Sigmoid colon (tissue), 7 donors: ENCODE results near the gene CYP3A7. TPM values are rescaled to one million over a fixed set of nuclear protein-coding genes. Genes with fewer than 3 reads are reported as not detected.
"Not testable (repeated sequence)": the region's sequence is repeated elsewhere in the genome, so short reads cannot be mapped to it uniquely, and the experiment has no call there.

Source experiments
- DNase-seq: peaks from one replicate; pipeline ENCODE4 v3.0.0-alpha.2; 2019
- H3K27ac ChIP-seq, 4 donors: fragments of 200-600 bp; sonication (generic); one replicate each; pipeline ENCODE4 v1.5.1; 2016 to 2019; ENCODE audit warnings: mild to moderate bottlenecking in 1 of 4
- H3K27me3 ChIP-seq, 3 donors: fragments of 200-600 bp; sonication (generic); one replicate each; pipeline ENCODE4 v1.5.1; 2019; ENCODE audit warnings: mild to moderate bottlenecking in 1 of 3
- H3K36me3 ChIP-seq, 4 donors: fragments of 200-600 bp; sonication (generic); one replicate each; pipeline ENCODE4 v1.5.1; 2016 to 2019
- H3K4me1 ChIP-seq, 4 donors: fragments of 200-600 bp; sonication (generic); one replicate each; pipeline ENCODE4 v1.5.1; 2017 to 2019
- H3K4me3 ChIP-seq, 4 donors: fragments of 200-600 bp; sonication (generic); one replicate each; pipeline ENCODE4 v1.5.1; 2017 to 2019; ENCODE audit warnings: mild to moderate bottlenecking in 2 of 4, moderate library complexity in 1 of 4
- H3K9me3 ChIP-seq, 4 donors: fragments of 200-600 bp in 3 of 4; sonication (generic) in 3 of 4; one replicate each; pipeline versions ENCODE4 v1.5.1 to v1.6.1; 2013 to 2019
- EP300 ChIP-seq, 4 donors: sonication (generic); formaldehyde crosslinking; IDR thresholded peaks; one replicate each; pipeline ENCODE4 v1.6.1; 2017; ENCODE audit warnings: antibody characterized with exemption in 4 of 4
- POLR2A ChIP-seq, 2 donors: fragments of 450-650 bp; IDR thresholded peaks; one replicate each; pipeline ENCODE4 v1.6.1; 2016; ENCODE audit warnings: antibody characterized with exemption in 2 of 2, mild to moderate bottlenecking in 2 of 2, moderate library complexity in 2 of 2
- POLR2AphosphoS5 ChIP-seq, 4 donors: sonication (generic); formaldehyde crosslinking; IDR thresholded peaks; one replicate each; pipeline ENCODE4 v1.6.1; 2017; ENCODE audit warnings: antibody characterized with exemption in 4 of 4
- WGBS, 2 donors: extraction: QIAGEN DNeasy Blood & Tissue Kit; methylation state at CpG; one replicate each; pipeline ENCODE4 v1.1.7; 2013; 5-methylcytosine and 5-hydroxymethylcytosine counted together
- intact Hi-C: fragments of 100-400 bp; cut with DNase I; formaldehyde crosslinking; loops from one replicate; pipeline ENCODE4 v1.15.1; 2023
- polyA plus RNA-seq, 3 donors: library from polyadenylated mRNA; stranded (reverse); fragments of 200-250 nt; gene quantifications; one replicate each; pipeline ENCODE4 v1.2.3, GENCODE V29; 2013
- total RNA-seq, 4 donors: library from RNA; depleted of rRNA; stranded (reverse); fragments of >200 nt; gene quantifications; one replicate each; pipeline ENCODE4 v1.1.0, GENCODE V29; 2016
- TF ChIP-seq, protein P1 (sequence below), 4 experiments: fragments of 450-650 bp in 3 of 4; fragments of 200-600 bp in 1 of 4; IDR thresholded peaks; one replicate each; pipeline ENCODE4 v1.5.1; 2016 to 2019; ENCODE audit warnings: antibody characterized with exemption in 4 of 4, mild to moderate bottlenecking in 3 of 4, moderate library complexity in 2 of 4
- donor health status: healthy with polysubstance abuse.
- donor health status: Bipolar disorder and iron deficiency.
- donor health status: healthy.

CYP3A7 gene
- total and polyA plus RNA-seq, 7 donors: 0.10 to 0.46 (median 0.34) TPM; not detected in 3

DNA sequence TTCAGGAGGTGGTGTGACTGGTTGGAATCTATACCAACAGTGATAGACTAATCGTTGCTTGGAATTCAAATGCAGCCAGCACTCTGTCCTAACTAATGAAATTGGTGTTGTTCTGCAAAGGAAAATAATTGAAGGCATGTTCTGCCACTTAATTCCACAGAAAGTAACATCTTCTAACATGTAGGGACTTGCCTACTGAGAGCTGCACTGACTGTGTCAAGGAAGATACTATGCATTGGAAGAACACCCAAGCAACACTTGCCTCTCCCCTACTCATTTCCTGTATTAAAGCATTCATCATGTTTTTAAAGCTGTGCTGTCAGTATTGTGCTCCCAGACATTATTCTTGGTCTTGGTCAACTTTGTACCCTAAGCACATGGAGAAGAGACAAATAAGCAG is 2.7 kb upstream of the CYP3A7 start:
- no peaks in the 10 kb centered on the region for H3K9me3 ChIP-seq
- H3K36me3 ChIP-seq: no peaks in the 10 kb centered on the region
- H3K4me1 ChIP-seq: no peaks in the 10 kb centered on the region
- H3K27ac ChIP-seq: no peak overlapping the region
- TF ChIP-seq POLR2AphosphoS5 (IDR thresholded peaks at IDR 0.05) (no peak), EP300 (IDR thresholded peaks at IDR 0.05) (no peak), POLR2A (IDR thresholded peaks at IDR 0.05) (no peak)
- TF ChIP-seq, protein P1, sequence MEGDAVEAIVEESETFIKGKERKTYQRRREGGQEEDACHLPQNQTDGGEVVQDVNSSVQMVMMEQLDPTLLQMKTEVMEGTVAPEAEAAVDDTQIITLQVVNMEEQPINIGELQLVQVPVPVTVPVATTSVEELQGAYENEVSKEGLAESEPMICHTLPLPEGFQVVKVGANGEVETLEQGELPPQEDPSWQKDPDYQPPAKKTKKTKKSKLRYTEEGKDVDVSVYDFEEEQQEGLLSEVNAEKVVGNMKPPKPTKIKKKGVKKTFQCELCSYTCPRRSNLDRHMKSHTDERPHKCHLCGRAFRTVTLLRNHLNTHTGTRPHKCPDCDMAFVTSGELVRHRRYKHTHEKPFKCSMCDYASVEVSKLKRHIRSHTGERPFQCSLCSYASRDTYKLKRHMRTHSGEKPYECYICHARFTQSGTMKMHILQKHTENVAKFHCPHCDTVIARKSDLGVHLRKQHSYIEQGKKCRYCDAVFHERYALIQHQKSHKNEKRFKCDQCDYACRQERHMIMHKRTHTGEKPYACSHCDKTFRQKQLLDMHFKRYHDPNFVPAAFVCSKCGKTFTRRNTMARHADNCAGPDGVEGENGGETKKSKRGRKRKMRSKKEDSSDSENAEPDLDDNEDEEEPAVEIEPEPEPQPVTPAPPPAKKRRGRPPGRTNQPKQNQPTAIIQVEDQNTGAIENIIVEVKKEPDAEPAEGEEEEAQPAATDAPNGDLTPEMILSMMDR (IDR thresholded peaks at IDR 0.05): no peak
- no peak overlapping the region for H3K4me3 ChIP-seq
- no peak for DNase-seq
- 89% methylated on average over 1 of the region's 1 CpG for WGBS, 2 donors
- intact Hi-C loops: no loop called here
- H3K27me3 ChIP-seq: no peaks in the 10 kb centered on the region

DNA sequence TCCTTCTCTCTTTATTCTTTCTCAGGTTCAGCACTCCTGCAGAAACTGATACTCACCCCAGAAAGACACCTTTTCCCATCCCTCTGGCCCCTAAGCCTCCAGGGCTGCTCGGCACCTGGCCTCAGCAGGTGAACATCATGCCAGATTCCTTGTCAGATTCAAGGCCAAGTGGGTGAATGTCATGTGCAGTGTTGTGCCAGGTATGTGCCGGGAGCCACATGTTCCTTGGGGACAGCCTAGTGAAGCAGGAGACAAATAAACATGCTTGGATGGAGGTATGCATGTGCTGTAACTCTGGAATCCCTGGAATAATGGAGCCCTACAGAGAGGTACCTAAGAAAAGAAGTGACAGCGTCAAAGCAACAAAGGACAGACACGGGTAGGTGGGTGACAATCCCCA is 1.7 kb upstream of the CYP3A7 start:
- H3K27ac ChIP-seq, H3K9me3 ChIP-seq, H3K4me3 ChIP-seq, H3K36me3 ChIP-seq, H3K27me3 ChIP-seq, intact Hi-C loops, H3K4me1 ChIP-seq, DNase-seq: not testable (repeated sequence)
- 93% methylated on average over 4 of the region's 4 CpGs for WGBS, 2 donors

DNA sequence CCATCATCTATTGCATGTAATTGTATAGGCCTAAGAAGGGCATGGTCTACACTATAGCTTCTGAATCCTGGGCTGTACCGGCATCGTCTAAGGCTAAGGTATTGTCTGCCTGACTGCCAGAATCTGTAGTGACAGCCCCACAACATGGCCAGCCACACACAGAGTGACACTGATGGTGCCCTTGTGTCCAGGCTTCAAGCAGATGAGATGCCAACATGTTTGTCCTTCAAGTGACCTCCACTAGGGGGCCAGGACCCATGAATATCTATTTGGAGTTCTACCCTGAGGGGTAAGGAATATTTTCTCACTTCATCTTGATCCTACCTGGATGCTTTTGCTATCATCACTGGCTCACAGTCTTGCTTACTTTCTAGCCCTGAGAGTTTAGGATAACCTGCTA is 1.5 kb downstream of the CYP3A7 start:
- 93 to 97% methylated on average over 2 of the region's 2 CpGs for WGBS, 2 donors
- Histone ChIP-seq H3K27me3 (no peaks in the 10 kb centered on the region), H3K36me3 (no peaks in the 10 kb centered on the region), H3K4me3 (no peak overlapping the region), H3K27ac (no peak overlapping the region), H3K4me1 (no peaks in the 10 kb centered on the region), H3K9me3 (no peaks in the 10 kb centered on the region)
- intact Hi-C loops: no loop called here
- DNase-seq: no peak
- TF ChIP-seq EP300 (IDR thresholded peaks at IDR 0.05): no peak
- TF ChIP-seq, protein P1 (IDR thresholded peaks at IDR 0.05): no peak
- TF ChIP-seq POLR2AphosphoS5 (IDR thresholded peaks at IDR 0.05): no peak
- TF ChIP-seq POLR2A (IDR thresholded peaks at IDR 0.05): no peak

DNA sequence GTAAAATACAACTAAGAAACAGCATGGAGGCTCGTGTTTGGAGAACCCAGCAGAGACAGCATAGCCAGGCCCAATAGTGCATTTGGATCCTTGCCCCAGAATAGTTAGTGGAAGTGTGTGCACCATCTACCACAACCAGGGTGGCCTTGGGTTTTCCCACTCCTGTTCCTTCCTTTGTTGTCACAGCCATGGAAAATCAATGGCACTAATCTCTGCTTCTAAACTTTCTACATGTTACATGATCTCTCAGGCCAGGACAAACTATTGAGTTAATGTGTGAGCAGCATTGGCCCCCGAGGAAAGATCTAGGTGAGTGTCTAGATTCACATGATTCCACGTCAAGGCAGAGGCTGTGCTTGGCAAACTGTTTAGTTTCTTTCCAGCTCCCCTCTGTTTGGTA is 2.0 kb downstream of the CYP3A7 start:
- Histone ChIP-seq H3K4me1 (no peaks in the 10 kb centered on the region), H3K27me3 (no peaks in the 10 kb centered on the region), H3K36me3 (no peaks in the 10 kb centered on the region), H3K4me3 (no peak overlapping the region), H3K9me3 (no peaks in the 10 kb centered on the region), H3K27ac (no peak overlapping the region)
- intact Hi-C loops: no loop called here
- 90 to 92% methylated on average over 3 of the region's 3 CpGs for WGBS, 2 donors
- DNase-seq: no peak
- TF ChIP-seq POLR2A (IDR thresholded peaks at IDR 0.05) (no peak), POLR2AphosphoS5 (IDR thresholded peaks at IDR 0.05) (no peak), EP300 (IDR thresholded peaks at IDR 0.05) (no peak)
- TF ChIP-seq, protein P1 (IDR thresholded peaks at IDR 0.05): no peak

DNA sequence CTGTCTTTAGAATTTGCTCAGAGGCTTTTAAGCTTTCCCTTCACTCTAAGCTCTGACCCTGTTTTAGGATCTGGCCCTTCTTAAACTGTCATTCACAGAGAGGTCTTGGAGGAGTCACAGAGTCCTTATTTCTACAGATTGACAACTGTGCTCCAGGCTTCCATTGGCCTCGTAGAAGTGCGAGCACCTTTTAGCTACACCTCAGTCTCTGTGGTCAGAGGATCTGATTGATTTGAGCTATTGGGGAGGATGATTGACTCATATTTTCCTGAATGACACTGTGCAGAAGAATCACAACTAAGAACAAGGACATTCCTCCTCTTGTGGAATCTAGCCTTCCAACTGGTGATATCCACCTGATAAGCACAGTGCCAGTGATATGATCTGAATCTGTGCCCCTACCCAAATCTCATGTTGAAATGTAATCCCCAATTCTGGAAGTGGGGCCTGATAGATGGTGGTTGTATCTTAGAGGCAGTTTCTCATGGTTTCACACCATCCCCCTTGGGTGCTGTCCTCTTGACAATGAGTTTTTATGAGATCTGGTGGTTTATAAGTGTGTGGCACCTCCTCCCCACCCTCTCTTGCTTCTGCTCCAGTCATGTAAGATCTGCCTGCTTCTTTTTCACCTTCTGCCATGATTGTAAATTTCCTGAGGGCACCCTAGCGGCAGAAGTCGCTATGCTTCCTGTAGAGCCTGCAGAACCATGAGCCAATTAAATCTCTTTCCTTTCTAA is 3.2 kb downstream of the CYP3A7 start:
- 94 to 96% methylated on average over 4 of the region's 4 CpGs for WGBS, 2 donors
- H3K27ac ChIP-seq: no peak overlapping the region
- no peaks in the 10 kb centered on the region for H3K36me3 ChIP-seq
- H3K4me3 ChIP-seq: no peak overlapping the region
- H3K27me3 ChIP-seq: no peaks in the 10 kb centered on the region
- H3K9me3 ChIP-seq: no peaks in the 10 kb centered on the region
- TF ChIP-seq POLR2A (IDR thresholded peaks at IDR 0.05) (no peak), EP300 (IDR thresholded peaks at IDR 0.05) (no peak), POLR2AphosphoS5 (IDR thresholded peaks at IDR 0.05) (no peak)
- TF ChIP-seq, protein P1 (IDR thresholded peaks at IDR 0.05): no peak
- H3K4me1 ChIP-seq: no peaks in the 10 kb centered on the region
- DNase-seq: no peak
- intact Hi-C loops: no loop called here
